ENCODE results near the gene RBM47. TPM values are rescaled to one million over a fixed set of nuclear protein-coding genes. Genes with fewer than 3 reads are reported as not detected.
"Not testable (repeated sequence)": the region's sequence is repeated elsewhere in the genome, so short reads cannot be mapped to it uniquely, and the experiment has no call there.

RBM47 gene
- total and polyA plus RNA-seq, 8 donors = 12.3 to 59.6 (median 32.4) TPM

DNA sequence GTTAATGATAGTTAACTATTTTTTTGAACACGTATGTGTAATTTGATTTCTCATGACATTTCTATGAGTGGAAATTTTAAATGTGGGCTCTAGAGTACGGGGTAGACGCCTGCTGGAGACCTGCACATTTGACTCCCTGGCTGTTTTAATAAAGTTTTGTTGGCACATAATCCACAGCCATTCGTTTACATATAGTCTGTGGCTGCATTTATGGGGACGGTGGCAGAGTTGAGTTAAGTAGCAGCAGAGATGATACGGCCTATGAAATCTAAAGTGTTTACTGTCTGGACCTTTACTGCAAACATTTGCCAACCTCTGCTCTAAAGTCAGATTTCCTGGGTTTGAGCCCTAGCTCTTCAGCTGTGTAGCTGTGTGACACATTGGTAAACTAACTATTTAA lies 175.8 kb downstream of the RBM47 start:
- H3K36me3 ChIP-seq = no peaks in the 10 kb centered on the region
- H3K9me3 ChIP-seq = no peaks in the 10 kb centered on the region
- 77 to 79% methylated on average over 6 of the region's 6 CpGs for WGBS, 2 donors
- intact Hi-C loops (cut with DNase I) = no loop called here
- TF ChIP-seq, protein P1, sequence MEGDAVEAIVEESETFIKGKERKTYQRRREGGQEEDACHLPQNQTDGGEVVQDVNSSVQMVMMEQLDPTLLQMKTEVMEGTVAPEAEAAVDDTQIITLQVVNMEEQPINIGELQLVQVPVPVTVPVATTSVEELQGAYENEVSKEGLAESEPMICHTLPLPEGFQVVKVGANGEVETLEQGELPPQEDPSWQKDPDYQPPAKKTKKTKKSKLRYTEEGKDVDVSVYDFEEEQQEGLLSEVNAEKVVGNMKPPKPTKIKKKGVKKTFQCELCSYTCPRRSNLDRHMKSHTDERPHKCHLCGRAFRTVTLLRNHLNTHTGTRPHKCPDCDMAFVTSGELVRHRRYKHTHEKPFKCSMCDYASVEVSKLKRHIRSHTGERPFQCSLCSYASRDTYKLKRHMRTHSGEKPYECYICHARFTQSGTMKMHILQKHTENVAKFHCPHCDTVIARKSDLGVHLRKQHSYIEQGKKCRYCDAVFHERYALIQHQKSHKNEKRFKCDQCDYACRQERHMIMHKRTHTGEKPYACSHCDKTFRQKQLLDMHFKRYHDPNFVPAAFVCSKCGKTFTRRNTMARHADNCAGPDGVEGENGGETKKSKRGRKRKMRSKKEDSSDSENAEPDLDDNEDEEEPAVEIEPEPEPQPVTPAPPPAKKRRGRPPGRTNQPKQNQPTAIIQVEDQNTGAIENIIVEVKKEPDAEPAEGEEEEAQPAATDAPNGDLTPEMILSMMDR (IDR thresholded peaks at IDR 0.05) = no peak
- FAIRE-seq (no peak), DNase-seq (no peak), ATAC-seq (no peak)
- no peaks in the 10 kb centered on the region for H3K27me3 ChIP-seq
- H3K4me3 ChIP-seq = no peak overlapping the region
- peaks cover 32 to 66% (median 41%) of the 10 kb centered on the region in 3 donors for H3K4me1 ChIP-seq
- no peak overlapping the region for H3K27ac ChIP-seq

DNA sequence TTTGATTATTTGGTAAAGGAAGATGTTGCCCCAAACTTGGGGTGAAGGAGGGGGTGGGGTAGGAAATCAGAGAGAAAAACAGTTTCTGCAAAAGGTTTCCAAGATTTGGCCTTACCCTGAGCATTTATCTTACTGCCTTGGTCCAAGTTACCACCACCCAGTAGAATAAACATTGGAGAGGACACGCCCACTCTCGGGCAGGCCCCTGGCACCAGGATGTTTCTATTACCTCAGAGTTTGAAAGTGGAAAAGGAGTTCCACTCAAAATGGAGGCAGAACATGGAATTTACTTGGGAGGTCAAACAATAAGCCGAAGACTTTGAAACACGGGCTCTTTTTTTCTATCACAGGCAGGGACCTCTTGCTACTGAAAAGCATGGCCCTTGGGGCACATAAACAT lies 180.8 kb downstream of the RBM47 start:
- FAIRE-seq (no peak), ATAC-seq (peak; percentile 78 to 83 (median 82)), DNase-seq (peak in 4 of 6 donors; percentile 66 to 82 (median 72))
- Histone ChIP-seq H3K4me1 (peaks cover 23 to 56% (median 24%) of the 10 kb centered on the region in 3 donors), H3K9me3 (no peaks in the 10 kb centered on the region), H3K36me3 (no peaks in the 10 kb centered on the region), H3K4me3 (no peak overlapping the region), H3K27me3 (no peaks in the 10 kb centered on the region), H3K27ac (peak overlapping the region in 3 of 4 donors; percentile 49 to 84 (median 69))
- intact Hi-C loops (cut with DNase I) = no loop called here
- WGBS, 2 donors = 36 to 41% methylated on average over 4 of the region's 4 CpGs
- TF ChIP-seq, protein P1 (IDR thresholded peaks at IDR 0.05) = no peak

DNA sequence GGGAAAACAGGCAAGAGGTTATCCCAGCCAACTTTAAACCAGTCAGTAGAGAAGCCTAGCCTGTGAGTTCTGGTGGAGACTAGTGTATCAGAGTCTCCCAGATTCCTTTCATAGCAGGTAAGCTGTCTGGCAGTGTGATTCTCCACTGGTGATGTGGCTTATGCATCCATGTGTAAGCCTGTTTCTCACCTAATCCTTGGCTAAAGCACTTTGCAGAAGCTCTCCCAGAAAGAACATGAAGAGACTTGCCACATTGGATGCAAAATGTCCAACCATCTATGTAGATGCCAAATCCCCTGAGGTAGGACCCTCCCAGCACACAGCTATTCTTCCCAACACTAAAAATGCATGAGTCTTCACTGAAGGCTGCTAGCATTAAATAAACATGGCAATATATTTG lies 182.8 kb downstream of the RBM47 start:
- DNase-seq = no peak
- Histone ChIP-seq H3K36me3 (no peaks in the 10 kb centered on the region), H3K4me3 (no peak overlapping the region), H3K27me3 (no peaks in the 10 kb centered on the region), H3K4me1 (peaks cover 18 to 39% (median 23%) of the 10 kb centered on the region in 3 donors), H3K27ac (peak overlapping the region in 2 of 4 donors; percentile 9 to 84), H3K9me3 (no peaks in the 10 kb centered on the region)
- ATAC-seq = peak; percentile 23 to 66 (median 54)
- intact Hi-C loops (cut with DNase I) = no loop called here
- no peak for FAIRE-seq
- TF ChIP-seq, protein P1 (IDR thresholded peaks at IDR 0.05) = no peak

DNA sequence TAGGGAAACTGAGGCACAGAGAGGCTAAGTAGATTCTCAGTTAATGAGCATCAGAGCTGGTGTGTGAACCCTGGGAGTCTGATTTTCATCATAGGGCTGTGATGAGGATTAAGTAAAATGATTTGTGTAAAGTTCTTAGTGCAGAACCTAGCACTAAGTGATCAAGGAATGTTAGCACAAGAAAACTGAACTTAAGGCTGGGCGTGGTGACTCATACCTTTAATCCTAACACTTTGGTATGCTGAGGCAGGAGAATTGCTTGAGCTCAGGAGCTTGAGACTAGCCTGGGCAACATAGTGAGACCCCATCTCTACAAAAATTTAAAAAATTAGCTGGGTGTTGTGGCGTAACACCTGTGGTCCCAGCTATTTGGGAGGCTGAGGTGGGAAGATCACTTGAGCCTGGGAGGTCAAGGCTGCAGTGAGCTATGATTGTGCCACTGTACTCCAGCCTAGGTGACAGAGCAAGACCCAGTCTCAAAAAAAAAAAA lies 183.4 kb downstream of the RBM47 start:
- FAIRE-seq; H3K27me3 ChIP-seq; H3K36me3 ChIP-seq; H3K9me3 ChIP-seq; ATAC-seq; intact Hi-C loops (cut with DNase I); DNase-seq; H3K4me3 ChIP-seq: not testable (repeated sequence)
- Histone ChIP-seq H3K4me1 (peaks cover 24 to 43% (median 29%) of the 10 kb centered on the region in 3 donors), H3K27ac (peak overlapping the region in 2 of 4 donors; percentile 9 to 84)
- 90 to 93% methylated on average over 2 of the region's 2 CpGs for WGBS, 2 donors

DNA sequence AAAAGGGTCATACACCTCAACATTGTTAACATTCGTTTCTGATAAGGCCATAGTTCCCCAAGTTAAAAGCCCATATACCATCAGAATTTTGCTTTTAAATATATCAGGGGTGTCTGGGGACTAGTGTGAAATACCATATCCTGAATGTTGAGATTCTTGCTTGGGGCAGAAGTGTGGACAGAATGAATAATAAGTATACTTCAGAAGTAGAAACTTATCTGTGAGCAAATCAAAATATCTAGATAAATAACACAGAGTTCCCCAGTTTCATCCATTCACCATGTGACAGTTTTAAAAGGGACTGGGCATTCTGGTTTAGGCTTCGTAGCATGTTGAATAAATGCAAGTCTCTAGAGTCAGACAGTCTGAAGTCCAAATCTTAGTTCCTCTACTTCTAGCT lies 184.0 kb downstream of the RBM47 start:
- no peak overlapping the region for H3K4me3 ChIP-seq
- H3K36me3 ChIP-seq = no peaks in the 10 kb centered on the region
- H3K27ac ChIP-seq = peak overlapping the region in 2 of 4 donors; percentile 9 to 84
- no peaks in the 10 kb centered on the region for H3K27me3 ChIP-seq
- H3K9me3 ChIP-seq = no peaks in the 10 kb centered on the region
- TF ChIP-seq, protein P1 (IDR thresholded peaks at IDR 0.05) = no peak
- FAIRE-seq = no peak
- intact Hi-C loops (cut with DNase I) = no loop called here
- ATAC-seq = no peak
- DNase-seq = no peak
- peaks cover 25 to 44% (median 30%) of the 10 kb centered on the region in 3 donors for H3K4me1 ChIP-seq
- WGBS, 2 donors = 40 to 42% methylated on average over 2 of the region's 2 CpGs

Data from pancreas (tissue), 10 donors.